ENCODE measurements around the gene GRIA3.
"Not testable (repeated sequence)": the region's sequence is repeated elsewhere in the genome, so short reads cannot be mapped to it uniquely, and the experiment has no call there.

GRIA3 gene

GRCh38 chrX:123513585-123514278 lies 329.7 kb downstream of the GRIA3 start:
- in situ Hi-C loops (cut with MboI; ENCODE audit: low sequenced_read_pairs), result no loop called here

- in situ Hi-C loops (cut with MboI; ENCODE audit: low sequenced_read_pairs), result not testable (repeated sequence)
Measured at GRCh38 chrX:123514279-123514640, 330.2 kb downstream of the GRIA3 start.

GRCh38 chrX:123518791-123519190 lies 334.7 kb downstream of the GRIA3 start:
- in situ Hi-C loops (cut with MboI; ENCODE audit: low sequenced_read_pairs), result no loop called here

- in situ Hi-C loops (cut with MboI; ENCODE audit: low sequenced_read_pairs), result no loop called here
Measured at GRCh38 chrX:123525123-123525725, 341.1 kb downstream of the GRIA3 start.

- in situ Hi-C loops (cut with MboI; ENCODE audit: low sequenced_read_pairs), result not testable (repeated sequence)
Measured at GRCh38 chrX:123530726-123531125, 346.6 kb downstream of the GRIA3 start.

All from HL-60/S4 treated with retinoic acid at 250 ng/mL for 4 days and 3 days (cell line).